Memory B cell (primary cell): Measurements from ENCODE around the gene CXCL11.
"Not testable (repeated sequence)": the region's sequence is repeated elsewhere in the genome, so short reads cannot be mapped to it uniquely, and the experiment has no call there.

Experiments
- ATAC-seq: fragments of 150-1000 bp; cut with Tn5 transposase; 2 replicates; pipeline ENCODE4 v1.10.0; 2021; ENCODE audit warnings: low read depth, mild to moderate bottlenecking, moderate library complexity
- DNase-seq, 2 donors: peaks; one replicate each; pipeline ENCODE4 v3.0.0; 2022; ENCODE audit warnings: low spot score in 2 of 2
- H3K27ac Mint-ChIP-seq: one replicate; pipeline ENCODE4 v1.8.0; 2022; ENCODE audit warnings: mild to moderate bottlenecking, moderate library complexity, mixed read lengths
- H3K27me3 Mint-ChIP-seq: one replicate; pipeline ENCODE4 v1.8.0; 2022; ENCODE audit warnings: mixed read lengths
- H3K36me3 Mint-ChIP-seq: one replicate; pipeline ENCODE4 v1.8.0; 2022; ENCODE audit warnings: mild to moderate bottlenecking, mixed read lengths
- H3K4me1 Mint-ChIP-seq: one replicate; pipeline ENCODE4 v1.8.0; 2022; ENCODE audit warnings: mixed read lengths
- H3K4me3 Mint-ChIP-seq: one replicate; pipeline ENCODE4 v1.8.0; 2022; ENCODE audit warnings: mild to moderate bottlenecking, moderate library complexity, mixed read lengths
- H3K9me3 Mint-ChIP-seq: one replicate; pipeline ENCODE4 v1.8.0; 2022; ENCODE audit warnings: mixed read lengths

The CXCL11 gene

DNA sequence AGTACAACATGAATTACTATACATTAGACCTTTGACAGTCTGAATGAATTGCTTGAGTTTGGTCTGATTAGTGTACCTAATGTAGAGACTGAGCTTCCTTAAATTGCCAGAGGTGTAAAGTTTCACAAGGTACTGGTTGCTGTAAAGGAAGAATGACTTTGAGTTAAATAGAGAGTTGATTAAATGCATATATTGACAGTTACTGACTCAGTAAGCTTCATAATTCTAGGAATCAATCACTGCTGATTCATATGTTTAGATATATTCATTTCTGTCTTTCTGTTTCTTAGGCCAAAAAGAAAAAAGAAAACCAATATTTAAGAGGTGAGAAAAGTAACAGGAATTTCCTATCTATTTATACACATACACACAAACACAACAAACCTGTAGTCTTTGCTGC lies 22.4 kb upstream of the CXCL11 start:
- Mint-ChIP-seq H3K4me3 (no peak overlapping the region), H3K27ac (no peak overlapping the region), H3K9me3 (no peaks in the 10 kb centered on the region), H3K36me3 (no peaks in the 10 kb centered on the region), H3K4me1 (peaks cover 37% of the 10 kb centered on the region), H3K27me3 (no peaks in the 10 kb centered on the region)
- no peak for DNase-seq
- no peak for ATAC-seq

DNA sequence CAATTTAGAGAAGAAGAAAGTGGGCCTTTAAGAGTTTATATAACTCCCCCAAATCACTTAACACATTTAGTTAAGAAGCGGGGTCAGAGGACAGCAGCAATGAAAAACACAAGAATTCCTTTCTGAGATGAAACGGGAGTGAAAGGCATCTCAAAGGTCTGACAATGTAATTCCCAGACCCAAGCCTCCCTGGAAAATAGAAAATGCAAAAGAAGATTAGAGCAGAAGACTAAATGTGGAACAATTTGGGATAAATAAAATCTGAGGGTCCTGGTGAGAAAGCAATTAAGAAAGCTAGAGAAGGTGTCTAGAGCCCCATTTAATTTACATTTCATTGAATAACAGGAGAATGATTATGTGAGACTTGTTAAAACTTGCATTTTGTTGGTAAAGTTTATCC lies 19.6 kb upstream of the CXCL11 start:
- Mint-ChIP-seq H3K36me3 (no peaks in the 10 kb centered on the region), H3K9me3 (no peaks in the 10 kb centered on the region), H3K4me3 (peak overlapping the region; percentile 24), H3K4me1 (peaks cover 22% of the 10 kb centered on the region), H3K27ac (peak overlapping the region; percentile 82), H3K27me3 (no peaks in the 10 kb centered on the region)
- DNase-seq, result no peak
- peak; percentile 2 for ATAC-seq

DNA sequence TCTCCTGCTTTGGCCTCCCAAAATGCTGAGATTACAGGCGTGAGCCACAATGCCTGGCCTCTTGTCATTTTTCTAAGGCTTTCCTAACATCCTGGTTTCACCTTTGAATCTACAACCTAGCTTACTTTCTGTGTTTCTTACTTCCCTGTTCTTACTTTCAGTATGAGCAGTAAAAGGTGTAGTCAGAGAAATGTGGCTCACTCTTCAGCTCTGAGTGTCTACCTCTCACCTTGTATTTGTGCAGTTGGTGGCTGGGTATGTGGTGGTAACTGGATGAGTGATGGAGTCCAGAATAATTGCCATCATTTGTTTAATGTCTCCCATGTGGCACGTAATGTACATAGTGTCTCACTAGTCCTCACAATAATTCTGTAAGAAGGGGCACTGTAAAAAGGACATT lies 19.1 kb upstream of the CXCL11 start:
- peaks cover 18% of the 10 kb centered on the region for H3K4me1 Mint-ChIP-seq
- H3K4me3 Mint-ChIP-seq, result peak overlapping the region; percentile 51
- H3K27ac Mint-ChIP-seq, result peak overlapping the region; percentile 82

DNA sequence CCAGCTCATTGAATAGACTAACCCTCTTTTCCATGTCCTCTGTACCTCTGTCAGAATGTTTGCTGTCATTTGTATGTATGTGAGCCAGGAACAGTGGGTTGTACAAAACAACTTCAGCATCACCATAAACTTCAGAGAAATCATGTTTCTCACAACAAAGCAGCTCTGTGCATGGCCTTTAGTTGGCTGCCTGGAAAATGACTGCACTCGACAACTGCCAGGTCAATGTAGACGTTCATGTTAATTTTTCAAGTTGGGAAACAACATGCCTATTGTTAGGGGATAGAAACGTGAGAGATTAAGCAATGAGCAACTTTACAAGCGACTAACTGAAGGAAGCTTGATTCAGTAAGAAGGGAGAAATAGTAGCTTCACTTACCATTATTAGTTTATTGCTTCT lies 17.9 kb upstream of the CXCL11 start:
- Mint-ChIP-seq H3K4me1 (peaks cover 16% of the 10 kb centered on the region), H3K27ac (no peak overlapping the region), H3K9me3 (no peaks in the 10 kb centered on the region)

More for the DNA sequence above, 19.1 kb upstream of the CXCL11 start:
- H3K27me3 Mint-ChIP-seq, result no peaks in the 10 kb centered on the region
- ATAC-seq (peak; percentile 100), DNase-seq (peak in 1 of 2 donors; percentile 26)
- H3K9me3 Mint-ChIP-seq, result no peaks in the 10 kb centered on the region
- no peaks in the 10 kb centered on the region for H3K36me3 Mint-ChIP-seq

DNA sequence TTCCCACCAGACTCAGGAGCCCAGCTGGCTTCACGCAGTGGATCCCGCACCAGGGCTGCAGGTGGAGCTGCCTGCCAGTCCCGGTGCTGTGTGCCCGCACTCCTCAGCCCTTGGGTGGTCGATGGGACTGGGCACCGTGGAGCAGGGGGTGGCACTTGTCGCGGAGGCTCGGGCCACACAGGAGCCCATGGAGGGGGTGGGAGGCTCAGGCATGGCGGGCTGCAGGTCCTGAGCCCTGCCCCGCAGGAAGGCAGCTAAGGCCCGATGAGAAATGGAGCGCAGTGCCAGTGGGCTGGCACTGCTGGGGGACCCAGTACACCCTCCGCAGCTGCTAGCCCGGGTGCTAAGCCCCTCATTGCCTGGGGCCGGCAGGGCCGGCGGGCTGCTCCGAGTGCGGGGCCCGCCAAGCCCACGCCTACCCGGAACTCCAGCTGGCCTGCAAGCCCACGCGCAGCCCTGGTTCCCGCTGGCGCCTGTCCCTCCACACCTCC lies 14.7 kb upstream of the CXCL11 start:
- H3K4me3 Mint-ChIP-seq, H3K27ac Mint-ChIP-seq, H3K36me3 Mint-ChIP-seq, DNase-seq, H3K27me3 Mint-ChIP-seq, H3K9me3 Mint-ChIP-seq, ATAC-seq: not testable (repeated sequence)
- H3K4me1 Mint-ChIP-seq, result peaks cover 12% of the 10 kb centered on the region

More for the DNA sequence above, 17.9 kb upstream of the CXCL11 start:
- DNase-seq, result no peak
- no peak for ATAC-seq
- no peaks in the 10 kb centered on the region for H3K27me3 Mint-ChIP-seq
- no peak overlapping the region for H3K4me3 Mint-ChIP-seq
- H3K36me3 Mint-ChIP-seq, result no peaks in the 10 kb centered on the region

DNA sequence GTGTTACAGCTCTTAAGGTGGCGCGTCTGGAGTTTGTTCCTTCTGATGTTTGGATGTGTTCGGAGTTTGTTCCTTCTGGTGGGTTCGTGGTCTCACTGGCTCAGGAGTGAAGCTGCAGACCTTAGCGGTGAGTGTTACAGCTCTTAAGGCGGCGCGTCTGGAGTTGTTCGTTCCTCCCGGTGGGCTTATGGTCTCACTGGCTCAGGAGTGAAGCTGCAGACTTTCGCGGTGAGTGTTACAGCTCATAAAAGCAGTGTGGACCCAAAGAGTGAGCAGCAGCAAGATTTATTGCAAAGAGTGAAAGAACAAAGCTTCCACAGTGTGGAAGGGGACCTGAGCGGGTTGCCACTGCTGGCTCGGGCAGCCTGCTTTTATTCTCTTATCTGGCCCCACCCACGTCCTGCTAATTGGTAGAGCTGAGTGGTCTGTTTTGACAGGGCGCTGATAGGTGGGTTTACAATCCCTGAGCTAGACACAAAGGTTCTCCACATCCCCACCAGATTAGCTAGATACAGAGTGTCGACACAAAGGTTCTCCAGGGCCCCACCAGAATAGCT lies 14.1 kb upstream of the CXCL11 start:
- not testable (repeated sequence) for H3K27me3 Mint-ChIP-seq

DNA sequence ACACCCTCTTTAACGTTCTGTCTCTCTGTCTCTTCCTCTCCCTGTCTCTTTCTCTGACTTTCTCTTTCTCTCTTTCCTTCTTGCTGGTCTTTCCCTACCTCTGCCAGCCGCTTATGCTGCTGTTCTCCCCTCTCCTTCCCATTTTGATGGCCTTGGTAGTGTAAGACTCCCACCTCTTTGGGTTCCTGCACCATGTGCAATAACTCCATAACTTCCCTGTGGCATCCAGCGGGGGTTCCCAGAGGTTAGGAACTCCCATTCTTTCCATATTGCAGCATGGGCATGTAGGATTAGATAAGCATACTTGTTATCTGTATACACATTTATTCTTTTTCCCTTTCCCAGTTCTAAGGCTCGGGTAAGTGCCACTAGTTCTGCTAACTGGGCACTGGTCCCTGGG lies 8.8 kb upstream of the CXCL11 start:
- ATAC-seq, H3K36me3 Mint-ChIP-seq, H3K9me3 Mint-ChIP-seq, DNase-seq, H3K4me3 Mint-ChIP-seq, H3K4me1 Mint-ChIP-seq, H3K27ac Mint-ChIP-seq, H3K27me3 Mint-ChIP-seq: not testable (repeated sequence)

More for the DNA sequence above, 14.1 kb upstream of the CXCL11 start:
- not testable (repeated sequence) for DNase-seq, H3K9me3 Mint-ChIP-seq, ATAC-seq, H3K4me1 Mint-ChIP-seq, H3K27ac Mint-ChIP-seq, H3K4me3 Mint-ChIP-seq, H3K36me3 Mint-ChIP-seq

DNA sequence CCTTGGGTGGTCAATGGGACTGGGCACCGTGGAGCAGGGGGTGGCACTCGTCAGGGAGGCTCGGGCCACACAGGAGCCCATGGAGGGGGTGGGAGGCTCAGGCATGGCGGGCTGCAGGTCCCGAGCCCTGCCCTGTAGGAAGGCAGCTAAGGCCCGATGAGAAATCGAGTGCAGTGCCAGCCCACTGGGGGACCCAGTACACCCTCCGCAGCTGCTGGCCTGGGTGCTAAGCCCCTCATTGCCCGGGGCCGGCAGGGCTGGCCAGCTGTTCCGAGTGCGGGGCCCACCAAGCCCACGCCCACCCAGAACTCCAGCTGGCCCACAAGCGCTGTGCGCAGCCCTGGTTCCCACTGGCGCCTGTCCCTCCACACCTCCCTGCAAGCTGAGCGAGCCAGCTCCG lies 7.4 kb upstream of the CXCL11 start:
- H3K27me3 Mint-ChIP-seq, ATAC-seq, H3K36me3 Mint-ChIP-seq, H3K4me1 Mint-ChIP-seq, H3K4me3 Mint-ChIP-seq, H3K27ac Mint-ChIP-seq, H3K9me3 Mint-ChIP-seq, DNase-seq: not testable (repeated sequence)

DNA sequence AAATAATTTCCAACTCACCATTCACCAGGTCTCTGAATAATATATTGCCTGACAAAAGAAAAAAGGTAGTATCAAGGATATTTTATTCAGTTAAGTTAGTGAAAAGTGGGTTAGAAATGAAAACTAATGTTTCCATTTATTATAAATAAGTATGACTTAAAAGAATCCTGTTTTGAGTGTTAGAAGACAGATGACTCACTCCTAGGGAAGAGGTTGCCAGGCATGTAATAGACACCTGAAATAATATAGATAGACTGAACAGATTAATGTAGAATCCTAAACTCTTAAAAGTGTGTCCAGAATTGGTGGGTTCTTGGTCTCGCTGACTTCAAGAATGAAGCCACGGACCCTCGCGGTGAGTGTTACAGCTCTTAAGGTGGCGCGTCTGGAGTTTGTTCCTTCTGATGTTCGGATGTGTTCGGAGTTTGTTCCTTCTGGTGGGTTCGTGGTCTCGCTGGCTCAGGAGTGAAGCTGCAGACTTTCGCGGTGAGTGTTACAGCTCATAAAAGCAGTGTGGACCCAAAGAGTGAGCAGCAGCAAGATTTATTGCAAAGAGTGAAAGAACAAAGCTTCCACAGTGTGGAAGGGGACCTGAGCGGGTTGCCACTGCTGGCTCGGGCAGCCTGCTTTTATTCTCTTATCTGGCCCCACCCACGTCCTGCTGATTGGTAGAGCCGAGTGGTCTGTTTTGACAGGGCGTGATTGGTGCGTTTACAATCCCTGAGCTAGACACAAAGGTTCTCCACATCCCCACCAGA lies 6.5 kb upstream of the CXCL11 start:
- peak overlapping the region; percentile 29 for H3K4me3 Mint-ChIP-seq
- not testable (repeated sequence) for ATAC-seq, H3K9me3 Mint-ChIP-seq, H3K36me3 Mint-ChIP-seq, DNase-seq, H3K27me3 Mint-ChIP-seq, H3K27ac Mint-ChIP-seq, H3K4me1 Mint-ChIP-seq

DNA sequence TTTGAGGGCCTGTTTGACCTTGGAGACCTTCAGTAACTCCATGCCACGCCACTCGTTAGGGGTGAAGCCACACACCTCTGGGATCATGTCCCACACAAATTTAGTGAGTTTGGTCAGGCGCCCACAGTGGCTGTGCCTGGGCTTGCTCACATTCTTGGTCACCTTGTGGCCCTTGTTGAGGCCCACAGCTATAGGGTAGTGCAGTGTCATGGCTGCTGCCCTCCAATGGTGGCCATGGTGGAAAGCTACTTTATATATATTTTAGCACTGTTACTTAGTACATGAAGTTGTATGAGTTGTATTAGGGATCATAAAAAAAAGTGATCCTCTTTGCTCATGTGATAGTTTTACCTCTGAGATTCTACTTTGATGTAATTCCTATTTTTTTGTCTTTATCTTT lies 985 bp upstream of the CXCL11 start:
- Mint-ChIP-seq H3K9me3 (no peaks in the 10 kb centered on the region), H3K27me3 (peaks cover 2% of the 10 kb centered on the region), H3K4me3 (no peak overlapping the region), H3K36me3 (no peaks in the 10 kb centered on the region), H3K4me1 (no peaks in the 10 kb centered on the region), H3K27ac (no peak overlapping the region)
- DNase-seq (no peak), ATAC-seq (no peak)

DNA sequence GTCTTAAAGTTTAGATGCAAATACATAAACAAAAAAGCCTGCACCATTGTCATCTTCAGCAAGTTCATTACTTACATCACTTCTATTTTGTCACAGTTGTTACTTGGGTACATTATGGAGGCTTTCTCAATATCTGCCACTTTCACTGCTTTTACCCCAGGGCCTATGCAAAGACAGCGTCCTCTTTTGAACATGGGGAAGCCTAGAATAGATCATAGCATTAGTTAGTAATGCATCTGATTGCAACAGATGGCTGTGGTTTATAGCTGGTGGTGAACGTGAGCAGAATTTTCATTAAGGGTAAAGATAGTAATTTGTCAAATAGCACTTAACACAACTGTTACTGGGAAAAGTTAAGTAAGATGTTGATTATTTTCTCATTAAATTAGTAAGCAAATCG lies 729 bp downstream of the CXCL11 start:
- ATAC-seq, result no peak
- no peaks in the 10 kb centered on the region for H3K9me3 Mint-ChIP-seq

DNA sequence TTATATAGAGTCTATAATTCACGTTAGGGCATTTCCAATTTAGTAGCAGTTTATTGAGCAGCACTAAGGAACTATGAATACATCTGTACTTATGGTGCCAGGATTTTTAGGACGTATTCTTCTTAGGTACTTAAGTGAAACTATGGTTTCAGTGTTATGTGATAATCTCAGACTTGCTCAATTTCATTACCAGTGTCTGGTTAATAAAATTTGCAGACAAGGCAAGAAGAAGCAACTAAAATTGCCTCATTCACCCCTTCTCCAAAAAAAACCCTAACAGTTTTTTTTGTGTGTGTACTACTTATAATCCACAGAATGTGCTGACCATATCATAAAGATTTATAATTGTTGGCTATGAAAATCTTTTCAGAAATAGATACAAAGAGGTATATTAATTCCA lies 6.6 kb downstream of the CXCL11 start:
- ATAC-seq (no peak), DNase-seq (no peak)
- Mint-ChIP-seq H3K36me3 (no peaks in the 10 kb centered on the region), H3K4me1 (peaks cover 10% of the 10 kb centered on the region), H3K9me3 (no peaks in the 10 kb centered on the region), H3K27ac (no peak overlapping the region), H3K4me3 (no peak overlapping the region), H3K27me3 (no peaks in the 10 kb centered on the region)

More for the DNA sequence above, 729 bp downstream of the CXCL11 start:
- H3K4me3 Mint-ChIP-seq, result no peak overlapping the region
- H3K27ac Mint-ChIP-seq, result no peak overlapping the region
- no peaks in the 10 kb centered on the region for H3K27me3 Mint-ChIP-seq
- no peaks in the 10 kb centered on the region for H3K4me1 Mint-ChIP-seq
- DNase-seq, result no peak
- H3K36me3 Mint-ChIP-seq, result no peaks in the 10 kb centered on the region

DNA sequence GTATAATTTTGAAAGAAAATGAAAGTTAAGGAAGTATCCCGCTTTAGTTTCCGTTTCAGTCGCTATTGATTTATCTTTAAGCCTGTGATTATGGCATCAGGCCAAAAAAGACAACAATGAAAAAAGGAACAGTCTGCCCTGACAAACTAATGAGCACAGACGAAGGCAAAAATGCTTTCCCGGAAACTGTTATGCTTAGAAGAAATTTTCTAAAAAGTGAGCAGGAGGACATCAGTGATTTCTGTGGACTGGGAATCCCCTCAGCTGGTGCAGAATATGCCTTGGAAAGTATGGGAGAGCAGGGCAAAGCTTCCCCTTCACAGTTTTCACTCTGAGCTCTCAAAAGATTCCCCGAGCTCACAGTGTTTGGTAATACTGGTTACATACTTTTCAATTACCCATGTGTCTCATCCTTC lies 7.5 kb downstream of the CXCL11 start:
- ATAC-seq, result peak; percentile 53
- Mint-ChIP-seq H3K9me3 (no peaks in the 10 kb centered on the region), H3K27ac (peak overlapping the region; percentile 78), H3K36me3 (no peaks in the 10 kb centered on the region), H3K4me3 (peak overlapping the region; percentile 62), H3K27me3 (no peaks in the 10 kb centered on the region), H3K4me1 (peaks cover 14% of the 10 kb centered on the region)
- DNase-seq, result no peak

DNA sequence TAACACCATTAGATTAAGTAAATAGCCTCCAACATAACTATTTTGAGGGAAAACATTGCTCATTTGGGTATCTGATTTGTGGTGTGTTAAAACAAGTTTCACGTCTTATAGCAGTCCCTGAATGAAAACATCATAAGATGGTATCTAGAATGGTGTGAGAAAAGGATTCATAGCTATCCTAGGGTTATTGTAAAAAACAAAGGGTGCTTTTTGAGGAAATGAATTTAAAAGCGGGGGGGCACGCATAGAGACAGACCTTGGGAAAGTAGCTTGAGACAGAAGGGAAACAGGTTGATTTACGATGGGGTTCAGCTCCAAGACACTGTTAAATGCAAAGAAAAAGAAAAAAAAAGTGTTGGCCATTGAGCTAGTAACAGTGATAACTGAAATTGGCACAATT lies 11.8 kb downstream of the CXCL11 start:
- Mint-ChIP-seq H3K4me1 (peaks cover 28% of the 10 kb centered on the region), H3K27me3 (no peaks in the 10 kb centered on the region), H3K36me3 (no peaks in the 10 kb centered on the region), H3K9me3 (no peaks in the 10 kb centered on the region), H3K4me3 (no peak overlapping the region), H3K27ac (no peak overlapping the region)
- ATAC-seq (no peak), DNase-seq (no peak)

DNA sequence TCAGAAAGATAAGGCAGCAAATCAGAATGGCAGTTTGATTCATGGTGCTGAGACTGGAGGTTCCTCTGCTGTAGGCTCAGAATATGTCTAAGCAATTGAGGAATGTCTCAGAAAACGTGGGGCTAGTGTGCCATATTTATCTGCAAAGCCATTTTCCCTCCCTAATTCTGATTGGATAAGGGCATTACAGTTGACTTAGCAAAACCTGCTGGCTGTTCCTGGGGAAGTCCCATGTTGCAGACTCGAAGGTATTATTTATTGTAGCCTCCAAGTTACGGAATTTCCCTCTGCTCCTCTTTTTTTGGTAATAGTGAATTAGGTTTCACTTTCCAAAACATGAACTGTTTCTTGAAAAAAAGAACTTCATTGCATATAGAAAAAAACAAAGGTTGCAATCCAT lies 12.5 kb downstream of the CXCL11 start, which contains the start of gene CXCL10:
CXCL10 (minus strand) TSS at position 109 of the 400 bp plus-strand sequence; CDS start at position 43, 66 bp downstream.
- H3K4me3 Mint-ChIP-seq, result no peak within 1 kb of the TSS
- DNase-seq, result peak in 1 of 2 donors; percentile 8

More for the DNA sequence above, 12.5 kb downstream of the CXCL11 start, which contains the start of gene CXCL10:
- peak; percentile 75 for ATAC-seq
- H3K9me3 Mint-ChIP-seq, result no peaks in the 10 kb centered on the region
- peak within 1 kb of the TSS; percentile 3 for H3K27ac Mint-ChIP-seq
- H3K4me1 Mint-ChIP-seq, result peaks cover 24% of the 10 kb centered on the region
- H3K36me3 Mint-ChIP-seq, result no peaks in the 10 kb centered on the region
- no peaks in the 10 kb centered on the region for H3K27me3 Mint-ChIP-seq
